Amygdala (tissue), 56 donors: Measurements from ENCODE around the gene GAS5.
"Not testable (repeated sequence)": the region's sequence is repeated elsewhere in the genome, so short reads cannot be mapped to it uniquely, and the experiment has no call there.

Experiments
- DNase-seq, 56 donors: peaks; one replicate each; lab custom pipeline; 2025; lab: John Stamatoyannopoulos, UW

Gene GAS5

DNA sequence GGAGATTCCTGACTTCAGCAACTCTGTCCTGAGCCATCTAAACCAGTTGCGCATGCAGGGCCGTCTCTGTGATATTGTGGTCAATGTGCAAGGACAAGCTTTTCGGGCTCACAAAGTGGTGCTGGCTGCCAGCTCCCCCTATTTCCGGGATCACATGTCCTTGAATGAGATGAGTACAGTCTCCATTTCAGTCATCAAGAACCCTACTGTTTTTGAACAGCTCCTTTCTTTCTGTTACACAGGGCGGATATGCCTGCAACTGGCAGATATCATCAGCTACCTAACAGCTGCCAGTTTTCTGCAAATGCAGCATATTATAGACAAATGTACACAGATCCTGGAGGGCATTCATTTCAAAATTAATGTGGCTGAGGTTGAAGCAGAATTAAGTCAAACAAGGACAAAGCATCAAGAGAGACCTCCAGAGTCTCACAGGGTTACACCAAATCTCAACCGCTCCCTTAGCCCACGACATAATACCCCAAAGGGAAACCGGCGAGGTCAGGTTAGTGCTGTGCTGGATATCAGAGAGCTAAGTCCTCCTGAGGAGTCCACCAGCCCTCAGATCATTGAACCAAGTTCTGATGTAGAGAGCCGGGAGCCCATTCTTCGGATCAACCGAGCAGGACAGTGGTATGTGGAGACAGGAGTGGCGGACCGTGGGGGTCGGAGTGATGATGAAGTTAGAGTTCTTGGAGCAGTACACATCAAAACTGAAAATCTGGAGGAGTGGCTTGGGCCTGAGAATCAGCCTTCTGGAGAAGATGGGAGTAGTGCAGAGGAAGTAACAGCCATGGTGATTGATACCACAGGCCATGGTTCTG is 2.7 kb upstream of the GAS5 start:
- peak in 32 of 56 donors; percentile 0 to 62 (median 26) for DNase-seq

DNA sequence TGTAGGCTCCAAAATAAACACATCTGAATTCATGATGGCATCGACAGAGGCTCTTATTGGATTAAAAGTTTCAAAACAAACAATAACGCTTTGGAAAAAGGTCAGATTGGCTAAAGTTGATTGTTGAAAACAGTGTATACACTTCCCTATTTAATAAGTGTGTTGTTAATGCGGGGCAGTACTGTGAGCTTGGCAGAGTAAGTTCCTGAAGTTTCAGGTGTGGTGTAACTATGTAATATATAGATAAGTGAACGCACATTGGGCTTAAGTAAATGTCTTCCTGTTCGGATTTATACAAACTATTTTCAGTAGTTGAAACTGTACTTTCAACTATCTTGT is 1.2 kb upstream of the GAS5 start:
- DNase-seq, result no peak

DNA sequence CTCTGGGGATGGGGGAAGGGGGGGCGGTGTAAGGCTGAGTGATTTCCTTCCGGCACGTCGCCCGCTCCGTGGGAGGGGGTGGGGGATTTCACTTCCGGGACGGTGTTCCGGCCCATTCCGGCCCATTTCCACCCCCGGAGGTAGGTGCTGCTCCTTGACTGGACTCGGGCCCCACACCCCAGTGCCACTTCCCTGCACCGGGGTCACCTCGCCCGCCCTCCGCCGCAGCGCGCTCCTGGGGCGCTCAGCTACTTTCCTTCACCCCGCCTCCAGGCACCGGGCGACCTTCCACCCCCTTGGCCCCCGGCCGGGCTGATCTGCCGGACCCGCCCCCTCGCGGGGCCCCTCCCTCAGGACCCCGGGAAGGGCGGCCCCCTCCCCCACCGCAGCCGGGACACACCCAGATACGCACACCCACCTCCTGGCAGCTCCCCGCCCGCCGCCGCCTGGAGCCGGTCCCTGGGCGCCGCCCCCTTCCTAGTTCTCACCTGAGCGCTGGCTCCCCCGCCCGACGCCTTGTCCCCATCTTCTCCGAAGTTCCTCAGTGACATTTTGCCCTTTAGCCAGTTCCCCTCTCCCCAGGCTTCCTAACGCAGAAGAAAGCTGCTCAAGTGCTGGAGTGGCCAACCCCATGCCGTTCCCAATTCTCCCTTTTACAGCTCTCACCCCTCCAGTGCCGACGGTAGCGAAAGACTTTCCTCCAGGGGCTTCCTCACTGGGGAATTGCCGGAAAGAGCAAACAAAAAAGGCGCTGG is 654 bp upstream of the GAS5 start, which contains the start of gene ZBTB37:
Gene ZBTB37, plus strand, starts transcription at position 115 of the 755 bp plus-strand sequence. CDS start 1,846 bp downstream, outside the sequence.
- DNase-seq, result peak in 34 of 56 donors; percentile 49 to 94 (median 76)

DNA sequence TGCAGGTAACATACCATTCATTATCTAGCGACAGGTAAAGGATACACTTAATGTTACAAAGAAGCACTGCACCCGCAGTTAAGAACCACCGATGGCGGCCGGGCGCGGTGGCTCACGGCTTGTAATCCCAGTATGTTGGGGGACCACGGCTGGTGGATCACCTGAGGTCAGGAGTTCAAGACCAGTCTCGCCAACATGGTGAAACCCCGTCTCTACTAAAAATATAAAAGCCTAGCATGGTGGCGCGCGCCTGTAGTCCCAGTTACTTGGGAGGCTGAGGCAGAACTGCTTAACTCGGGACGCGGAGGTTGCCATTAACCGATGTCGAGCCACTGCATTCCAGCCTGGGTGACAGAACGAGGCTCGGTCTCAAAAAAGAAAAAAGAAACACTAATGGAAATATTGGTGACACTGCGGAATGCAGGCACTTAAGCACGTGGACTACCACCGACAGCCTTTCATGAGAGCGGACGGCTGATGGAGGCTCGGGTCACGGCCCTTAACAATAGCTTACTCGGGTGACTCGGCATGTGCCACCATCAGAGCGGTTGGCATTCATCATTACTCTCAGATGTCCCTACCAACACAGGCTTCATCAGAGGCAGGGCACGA is 542 bp downstream of the GAS5 start:
- DNase-seq, result peak in 12 of 56 donors; percentile 24 to 63 (median 54)

DNA sequence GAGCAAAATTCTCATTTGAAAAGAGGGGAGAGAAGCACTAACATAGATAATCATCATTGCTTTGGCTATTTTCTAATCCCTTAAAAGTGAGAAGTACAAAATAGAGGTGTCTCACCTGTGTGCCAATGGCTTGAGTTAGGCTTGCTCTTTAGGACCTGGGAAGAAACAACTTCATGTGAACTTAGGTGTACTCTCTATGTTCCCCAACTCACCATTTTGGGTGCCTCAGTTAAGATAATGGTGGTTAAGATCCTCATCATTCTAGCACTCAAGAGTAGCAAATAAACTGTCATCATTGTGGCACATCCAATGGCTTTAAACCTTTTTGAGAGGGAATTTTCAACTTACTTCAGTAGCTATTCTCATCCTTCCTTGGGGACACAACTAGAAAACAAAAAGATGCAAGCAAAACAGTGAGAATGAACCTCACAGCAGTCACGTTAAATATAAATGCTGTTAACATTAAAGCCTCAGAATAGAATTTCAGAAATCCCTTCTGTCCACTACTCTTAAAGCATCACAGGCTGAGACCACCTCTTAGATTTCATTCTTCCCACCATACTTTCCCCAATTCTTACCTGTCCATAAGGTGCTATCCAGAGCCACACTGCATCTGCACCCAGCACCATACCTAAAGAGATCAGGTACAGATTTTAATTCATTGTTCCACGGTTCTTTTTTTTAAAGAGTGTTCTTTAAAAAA is 1.2 kb downstream of the GAS5 start:
- no peak for DNase-seq

DNA sequence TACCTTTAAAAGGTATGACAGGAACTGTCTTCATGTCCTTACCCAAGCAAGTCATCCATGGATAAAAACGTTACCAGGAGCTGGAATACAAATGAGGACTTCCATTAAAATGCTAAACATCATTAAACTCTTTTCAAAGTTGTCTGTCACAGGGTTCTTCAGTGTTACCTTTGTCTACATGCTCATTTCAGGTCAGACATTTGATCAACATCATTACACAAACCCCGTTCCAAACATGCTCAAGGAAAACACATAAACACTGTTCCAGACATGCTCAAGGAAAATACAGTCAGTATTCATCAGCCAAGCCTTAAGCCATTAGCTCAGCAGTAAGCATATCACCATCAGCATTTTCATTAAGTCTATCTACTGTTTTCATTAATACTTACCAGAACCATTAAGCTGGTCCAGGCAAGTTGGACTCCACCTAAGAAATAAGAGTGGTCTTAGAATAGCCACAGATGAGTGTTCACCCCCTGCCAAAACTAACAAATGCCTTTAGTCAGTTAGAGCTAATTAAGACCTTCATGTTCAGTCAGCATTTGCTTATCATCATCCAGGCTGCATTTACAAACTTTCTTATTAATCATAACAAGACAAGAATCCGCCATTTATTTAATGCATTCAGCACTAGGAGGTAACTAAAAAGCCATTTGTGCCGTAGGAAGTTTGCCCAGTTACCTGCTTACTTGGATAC is 2.2 kb downstream of the GAS5 start:
- no peak for DNase-seq

DNA sequence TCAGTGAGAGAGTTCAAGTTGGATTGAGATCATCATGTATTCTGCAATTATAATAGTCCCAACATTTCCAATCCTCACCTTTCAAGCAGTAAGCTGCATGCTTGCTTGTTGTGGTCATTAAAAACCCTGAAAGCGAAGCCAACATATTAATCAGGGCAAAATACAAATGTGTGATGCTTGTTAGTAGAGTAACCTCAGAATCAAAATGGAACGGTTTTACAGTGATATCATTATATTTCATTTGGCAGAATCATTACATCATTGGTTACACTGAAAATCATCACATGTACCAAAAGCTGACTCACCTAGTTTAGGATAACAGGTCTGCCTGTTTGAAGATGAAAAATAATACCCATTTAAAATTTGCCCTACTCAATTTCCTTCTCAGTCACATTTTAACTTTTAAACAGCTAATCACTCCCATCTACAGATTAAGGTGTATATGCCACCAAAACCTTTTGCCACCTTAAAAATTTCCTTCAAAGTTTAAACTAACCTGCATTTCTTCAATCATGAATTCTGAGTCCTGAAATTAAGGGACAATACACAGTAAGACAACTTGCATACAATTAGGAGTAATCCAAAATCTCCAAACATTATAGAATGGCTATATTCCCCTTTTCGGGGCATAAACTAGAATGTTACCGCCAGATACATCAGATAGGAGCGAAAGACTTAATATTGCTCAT is 3.5 kb downstream of the GAS5 start:
- DNase-seq, result no peak

DNA sequence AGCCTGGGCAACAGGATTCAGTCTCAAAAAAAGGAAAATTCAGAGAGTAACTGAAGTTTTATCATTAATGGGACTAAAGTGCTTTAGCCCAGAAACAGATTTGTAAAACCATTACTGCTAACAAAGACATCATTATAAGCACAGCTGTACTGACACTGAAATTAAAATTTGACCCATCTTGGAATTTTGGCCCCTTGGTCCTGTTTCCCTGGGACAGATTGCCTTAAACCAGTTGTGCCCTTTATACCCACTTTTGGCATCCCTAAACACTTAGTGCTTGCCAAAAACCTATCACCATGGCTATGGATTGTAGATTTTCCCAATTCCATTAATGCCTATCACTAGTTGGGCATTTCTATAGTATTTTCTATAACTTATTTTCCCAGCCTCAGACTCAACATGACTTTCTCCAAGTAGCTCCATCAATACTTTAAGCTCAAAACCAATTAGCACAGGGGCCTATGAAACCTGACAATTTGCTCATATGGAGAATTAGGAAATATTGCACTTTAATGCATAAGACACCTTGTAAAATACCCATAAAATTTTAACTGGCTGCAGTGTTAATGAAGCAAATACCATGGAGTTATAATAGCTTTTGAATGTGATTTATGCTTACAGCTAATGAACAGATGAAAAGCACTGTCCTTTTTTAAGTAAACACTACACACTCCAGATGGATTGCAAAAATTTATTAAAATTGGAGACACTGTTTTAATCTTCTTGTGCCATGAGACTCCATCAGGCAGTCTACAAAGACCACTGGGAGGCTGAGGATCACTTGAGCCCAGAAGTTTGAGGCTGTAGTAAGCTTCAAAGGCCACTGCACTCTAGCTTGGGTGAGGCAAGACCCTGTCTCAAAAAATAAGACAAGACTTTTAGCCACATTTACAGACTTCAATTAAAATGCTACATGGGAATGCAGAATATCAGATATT is 4.3 kb downstream of the GAS5 start:
- DNase-seq, result no peak

DNA sequence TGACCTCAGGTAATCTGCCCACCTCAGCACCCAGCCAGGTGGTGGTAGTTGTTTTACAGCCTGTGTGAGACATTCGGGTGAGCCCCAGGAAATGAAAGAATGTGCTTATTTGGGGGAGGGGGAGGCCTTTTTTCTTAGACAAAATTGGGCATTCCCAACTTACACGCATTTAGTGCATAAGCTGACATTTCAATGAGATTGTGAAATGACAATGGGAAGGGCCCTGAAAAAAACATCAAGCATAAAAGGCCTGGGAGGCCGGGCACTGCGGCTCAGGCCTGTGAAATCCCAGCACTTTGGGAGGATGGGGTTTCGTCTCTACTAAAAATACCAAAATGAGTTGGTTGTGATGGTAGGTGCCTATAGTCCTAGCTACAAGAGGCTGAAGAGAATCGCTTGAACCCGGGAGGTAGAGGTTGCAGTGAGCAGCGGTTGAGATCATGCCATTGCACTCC is 5.0 kb downstream of the GAS5 start:
- DNase-seq, result no peak

DNA sequence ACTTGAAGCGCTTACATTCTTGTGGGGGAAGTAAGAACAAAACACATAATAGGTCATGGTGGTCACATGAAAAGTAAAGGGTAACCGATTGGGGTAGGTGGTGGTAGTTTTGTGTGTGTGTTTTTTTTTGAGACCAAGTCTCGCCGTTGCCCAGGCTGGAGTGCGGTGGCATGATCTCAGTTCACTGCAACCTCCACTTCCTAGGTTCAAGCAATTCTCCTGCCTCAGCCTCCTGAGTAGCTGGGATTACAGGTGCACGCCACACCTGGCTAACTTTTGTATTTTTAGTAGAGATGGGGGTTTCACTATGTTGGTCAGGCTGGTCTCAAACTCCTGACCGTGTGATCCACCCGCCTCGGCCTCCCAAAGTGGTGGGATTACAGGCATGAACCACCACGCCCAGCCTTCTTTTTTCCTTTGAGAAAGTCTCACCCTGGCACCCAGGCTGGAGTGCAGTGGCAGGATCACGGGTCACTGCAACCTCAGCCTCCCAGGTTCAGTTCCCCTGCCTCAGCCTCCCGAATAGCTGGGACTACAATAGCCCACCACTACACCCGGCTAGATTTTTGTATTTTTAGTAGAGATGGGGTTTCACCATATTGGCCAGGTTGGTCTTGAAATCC is 5.5 kb downstream of the GAS5 start:
- not testable (repeated sequence) for DNase-seq

DNA sequence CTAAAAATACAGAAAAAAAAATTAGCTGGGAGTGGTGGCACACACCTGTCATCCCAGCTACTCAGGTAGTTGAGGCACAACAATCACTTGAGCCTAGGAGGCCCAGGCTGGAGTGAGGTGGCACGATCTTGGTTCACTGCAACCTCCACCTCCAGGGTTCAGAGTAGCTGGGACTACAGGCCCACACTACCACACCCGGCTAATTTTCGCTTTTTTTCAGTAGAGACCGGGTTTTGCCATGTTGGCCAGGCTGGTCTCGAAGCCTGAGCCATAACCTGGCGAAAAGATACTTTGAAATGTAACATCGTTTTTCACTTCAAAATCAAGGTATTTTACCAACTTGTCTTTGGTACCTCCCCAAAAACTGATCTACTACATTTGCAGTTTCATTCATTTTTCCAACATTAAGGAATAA is 6.1 kb downstream of the GAS5 start:
- no peak for DNase-seq

DNA sequence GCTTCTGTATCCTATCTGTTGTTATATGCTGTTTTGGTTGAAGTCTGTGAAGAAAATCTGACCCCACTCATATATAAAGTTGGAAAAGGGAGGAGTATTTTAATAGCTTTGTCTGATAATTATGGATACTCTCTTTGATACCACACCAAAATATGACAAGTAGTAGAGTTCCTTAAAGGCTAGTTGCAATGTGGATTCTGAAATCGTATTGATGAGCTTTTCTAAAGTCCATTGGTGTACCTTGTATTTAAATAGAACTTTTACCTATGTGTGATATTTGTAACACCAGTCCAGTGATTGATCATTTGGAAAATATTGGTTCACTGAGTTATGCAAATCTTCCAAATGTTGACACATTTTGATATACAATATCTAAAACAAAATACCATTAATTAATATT is 7.7 kb downstream of the GAS5 start:
- no peak for DNase-seq

DNA sequence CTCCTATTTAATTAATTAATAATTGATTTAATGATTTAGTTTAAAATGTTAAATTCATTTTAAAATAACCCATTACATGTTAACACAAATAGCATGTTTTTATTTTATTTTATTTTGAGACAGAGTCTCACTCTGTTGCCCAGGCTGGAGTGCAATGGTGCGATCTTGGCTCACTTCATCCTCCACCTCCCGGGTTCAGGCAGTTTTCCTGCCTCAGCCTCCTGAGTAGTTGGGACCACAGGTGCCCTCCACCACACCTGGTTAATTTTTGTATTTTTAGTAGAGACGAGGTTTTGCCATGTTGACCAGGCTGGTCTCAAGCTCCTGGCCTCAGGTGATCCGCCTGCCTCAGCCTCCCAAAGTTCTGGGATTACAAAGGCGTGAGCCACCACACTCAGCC is 8.2 kb downstream of the GAS5 start:
- DNase-seq, result not testable (repeated sequence)

DNA sequence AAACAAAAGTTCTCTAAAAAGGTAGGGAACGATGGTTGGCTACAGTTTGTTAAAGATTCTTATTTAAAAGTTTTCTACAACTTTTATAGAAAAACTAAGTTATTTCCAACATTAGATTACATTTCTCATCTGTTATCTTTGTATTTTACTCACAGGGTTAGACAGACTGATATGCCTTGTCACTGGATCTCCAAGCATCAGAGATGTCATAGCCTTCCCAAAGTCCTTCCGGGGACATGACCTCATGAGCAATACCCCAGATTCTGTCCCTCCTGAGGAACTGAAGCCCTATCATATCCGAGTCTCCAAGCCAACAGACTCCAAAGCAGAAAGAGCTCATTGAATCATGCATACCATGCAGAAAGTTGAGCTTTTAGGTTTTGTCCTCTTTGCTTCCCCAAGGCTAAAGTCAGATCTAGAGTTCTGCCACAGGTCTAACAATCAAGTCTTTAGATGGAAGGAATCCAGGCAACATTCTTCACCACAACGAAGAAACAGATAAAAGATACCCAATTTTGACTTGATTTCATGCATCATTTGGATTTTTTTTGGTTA is 10.3 kb downstream of the GAS5 start:
- no peak for DNase-seq

DNA sequence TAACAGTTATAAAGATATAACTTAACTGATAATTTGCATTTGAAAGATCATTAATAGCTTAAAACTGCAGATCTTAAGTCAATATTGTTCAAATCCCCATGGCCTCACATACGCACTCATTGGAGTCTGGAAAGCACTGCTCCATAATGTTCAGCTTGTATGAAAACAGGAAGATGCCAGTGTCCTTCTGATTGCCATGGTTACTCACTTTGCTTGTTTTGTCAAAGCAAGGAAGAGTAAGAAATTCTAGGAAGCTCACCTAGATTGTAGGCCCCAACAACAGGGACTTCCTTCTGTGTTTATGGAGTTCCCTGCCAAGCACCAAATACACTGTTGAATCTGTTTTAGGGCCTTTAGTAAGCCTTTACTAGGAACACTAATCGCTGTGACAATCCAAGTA is 10.9 kb downstream of the GAS5 start:
- no peak for DNase-seq

DNA sequence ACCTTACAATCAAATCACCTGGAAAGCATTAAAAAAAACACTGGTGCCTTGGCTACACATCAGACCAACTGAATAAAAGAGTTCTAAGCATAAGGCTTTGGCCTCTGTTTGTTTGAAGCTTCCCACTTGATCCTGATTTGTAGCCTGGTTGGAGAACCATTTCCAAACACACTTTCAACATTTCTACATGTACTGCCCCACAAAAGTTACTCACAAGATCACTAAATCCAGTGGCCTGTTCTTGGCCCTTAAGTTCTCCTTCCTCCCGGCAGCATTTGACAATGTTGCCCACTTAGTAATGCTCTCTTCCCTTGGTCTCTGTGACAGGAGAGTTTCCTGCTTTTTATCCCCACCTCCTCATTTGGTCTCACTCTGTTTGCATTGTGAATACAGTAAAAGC is 11.8 kb downstream of the GAS5 start:
- no peak for DNase-seq

DNA sequence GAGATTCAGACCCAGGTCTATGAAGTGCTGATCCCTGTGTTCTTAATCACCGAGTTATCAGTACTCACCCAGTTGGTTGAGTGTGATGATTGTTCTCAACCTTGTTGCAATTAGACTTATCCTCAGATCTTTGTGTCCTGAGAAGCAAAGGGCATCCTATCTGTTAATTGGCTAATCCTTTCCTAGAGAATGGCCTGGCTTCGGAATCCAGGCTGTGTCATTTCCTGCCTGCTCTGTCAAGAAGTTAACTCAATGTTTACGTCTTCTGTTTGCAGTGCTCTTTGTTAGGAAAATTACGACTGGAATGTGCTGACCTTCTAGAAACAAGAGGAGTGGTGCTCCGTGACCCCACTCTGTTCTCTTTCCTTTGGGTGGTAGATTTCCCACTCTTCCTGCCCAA is 14.7 kb downstream of the GAS5 start:
- DNase-seq, result no peak

DNA sequence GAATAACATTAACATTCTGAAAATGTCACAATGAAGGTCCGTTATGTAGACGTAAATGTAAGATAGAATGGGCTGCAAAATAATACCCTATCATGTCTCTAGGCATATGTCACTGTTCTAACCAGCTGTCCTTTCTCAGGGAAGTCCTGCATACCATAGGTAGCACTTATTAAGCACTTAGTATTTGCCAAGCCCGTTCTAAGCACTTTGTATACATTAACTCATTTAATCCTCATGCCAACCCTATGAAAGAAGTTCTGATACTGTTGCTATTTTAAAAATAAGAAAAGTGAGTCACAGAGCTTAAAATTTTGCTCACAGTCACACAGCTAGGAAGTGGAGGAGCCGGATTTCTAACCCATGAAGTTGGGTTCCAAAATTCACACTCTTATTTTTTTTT is 15.7 kb downstream of the GAS5 start:
- DNase-seq, result no peak
